OCI-LY7 (cell line): ENCODE results near the gene IKZF1. TPM values are rescaled to one million over a fixed set of nuclear protein-coding genes. Genes with fewer than 3 reads are reported as not detected.

Source experiments
- BruUV-seq: library from RNA; stranded (reverse); fragments of 400-500 nt; replicated peaks from 2 replicates; lab custom pipeline; 2021; lab: Mats Ljungman, UMichigan
- CTCF ChIA-PET: fragments of 300-600 bp; sonication (Branson Sonifier 250); formaldehyde crosslinking; loops from one replicate; lab custom pipeline; 2022; ENCODE audit warnings: antibody characterized with exemption; ENCODE audit not compliant: unreplicated experiment; lab: Charles Lee
- POLR2A ChIA-PET: fragments of 300-600 bp; sonication (Branson Sonifier 250); formaldehyde crosslinking; loops from one replicate; lab custom pipeline; 2022; ENCODE audit warnings: antibody characterized with exemption; lab: Charles Lee
- DNase-seq: peaks from one replicate; pipeline ENCODE4 v3.0.0-alpha.2; 2015; ENCODE audit warnings: low spot score
- H2AFZ ChIP-seq: fragments of 200-600 bp; sonication (generic), shearing (Covaris generic); 2 replicates; pipeline ENCODE4 v1.6.1; 2014; ENCODE audit warnings: mild to moderate bottlenecking, antibody characterized with exemption, low read length, moderate library complexity
- H3K27ac ChIP-seq: fragments of 200-600 bp; sonication (generic); 2 replicates; pipeline ENCODE4 v1.5.1; 2014; ENCODE audit warnings: mixed run types, low read depth, mild to moderate bottlenecking, moderate library complexity, low read length, inconsistent platforms; ENCODE audit not compliant: poor library complexity, severe bottlenecking
- H3K36me3 ChIP-seq: fragments of 200-600 bp; sonication (generic); 2 replicates; pipeline ENCODE4 v1.6.1; 2014; ENCODE audit warnings: mild to moderate bottlenecking, antibody characterized with exemption, low read length, moderate library complexity, mixed read lengths; ENCODE audit not compliant: insufficient read depth
- H3K4me1 ChIP-seq: fragments of 200-600 bp; sonication (generic); 2 replicates; pipeline ENCODE4 v1.5.1; 2014; ENCODE audit warnings: mild to moderate bottlenecking, low read length; ENCODE audit not compliant: insufficient read depth, poor library complexity, severe bottlenecking
- H3K4me2 ChIP-seq: fragments of 200-600 bp; sonication (generic); 2 replicates; pipeline ENCODE4 v1.6.1; 2014; ENCODE audit warnings: mild to moderate bottlenecking, low read length
- H3K4me3 ChIP-seq: fragments of 200-600 bp; sonication (generic); 2 replicates; pipeline ENCODE4 v1.5.1; 2014; ENCODE audit warnings: mild to moderate bottlenecking, low read depth, low read length; ENCODE audit not compliant: poor library complexity, severe bottlenecking
- H3K79me2 ChIP-seq: fragments of 200-600 bp; sonication (generic); 2 replicates; pipeline ENCODE4 v1.6.1; 2016; ENCODE audit warnings: low read depth, mild to moderate bottlenecking, low read length, moderate library complexity, mixed read lengths; ENCODE audit not compliant: insufficient read depth
- H3K9me2 ChIP-seq: fragments of 200-600 bp; sonication (generic); 2 replicates; pipeline ENCODE4 v1.6.1; 2016; ENCODE audit warnings: mild to moderate bottlenecking, low read length, mixed read lengths; ENCODE audit not compliant: insufficient read depth
- H3K9me3 ChIP-seq: fragments of 200-600 bp; sonication (generic); 2 replicates; pipeline ENCODE4 v1.6.1; 2014; ENCODE audit warnings: mild to moderate bottlenecking, mixed run types, low read length, mixed read lengths
- H4K20me1 ChIP-seq: fragments of 200-600 bp; sonication (generic); 2 replicates; pipeline ENCODE4 v1.6.1; 2014; ENCODE audit warnings: mild to moderate bottlenecking, antibody characterized with exemption, low read length, moderate library complexity, mixed read lengths; ENCODE audit not compliant: insufficient read depth
- CTCF ChIP-seq: fragments of 200-600 bp; sonication (generic); conservative IDR thresholded peaks from 2 replicates; pipeline ENCODE4 v1.5.1; 2014; ENCODE audit warnings: mild to moderate bottlenecking, antibody characterized with exemption, low read length, moderate library complexity, mixed read lengths
- EZH2phosphoT487 ChIP-seq: fragments of 200-600 bp; sonication (generic); IDR thresholded peaks from 2 replicates; pipeline ENCODE4 v1.6.1; 2018; ENCODE audit warnings: low read depth, borderline replicate concordance, mild to moderate bottlenecking, mixed run types, antibody characterized with exemption, low read length, moderate library complexity, mixed read lengths
- intact Hi-C: fragments of 100-400 bp; cut with micrococcal nuclease; formaldehyde crosslinking; loops from one replicate; pipeline ENCODE4 v1.10.0; 2022; ENCODE audit not compliant: unreplicated experiment
- total RNA-seq, 2 experiments: library from RNA; depleted of rRNA in 1 of 2; stranded (reverse); fragments of >200 nt in 1 of 2; shearing (Covaris generic) in 1 of 2; gene quantifications; 2 replicates each; pipeline ENCODE4 v1.2.3, GENCODE V29; 2014 to 2022

Gene IKZF1
- total RNA-seq, 2 experiments from 2014 or later = 108 to 161 TPM

DNA sequence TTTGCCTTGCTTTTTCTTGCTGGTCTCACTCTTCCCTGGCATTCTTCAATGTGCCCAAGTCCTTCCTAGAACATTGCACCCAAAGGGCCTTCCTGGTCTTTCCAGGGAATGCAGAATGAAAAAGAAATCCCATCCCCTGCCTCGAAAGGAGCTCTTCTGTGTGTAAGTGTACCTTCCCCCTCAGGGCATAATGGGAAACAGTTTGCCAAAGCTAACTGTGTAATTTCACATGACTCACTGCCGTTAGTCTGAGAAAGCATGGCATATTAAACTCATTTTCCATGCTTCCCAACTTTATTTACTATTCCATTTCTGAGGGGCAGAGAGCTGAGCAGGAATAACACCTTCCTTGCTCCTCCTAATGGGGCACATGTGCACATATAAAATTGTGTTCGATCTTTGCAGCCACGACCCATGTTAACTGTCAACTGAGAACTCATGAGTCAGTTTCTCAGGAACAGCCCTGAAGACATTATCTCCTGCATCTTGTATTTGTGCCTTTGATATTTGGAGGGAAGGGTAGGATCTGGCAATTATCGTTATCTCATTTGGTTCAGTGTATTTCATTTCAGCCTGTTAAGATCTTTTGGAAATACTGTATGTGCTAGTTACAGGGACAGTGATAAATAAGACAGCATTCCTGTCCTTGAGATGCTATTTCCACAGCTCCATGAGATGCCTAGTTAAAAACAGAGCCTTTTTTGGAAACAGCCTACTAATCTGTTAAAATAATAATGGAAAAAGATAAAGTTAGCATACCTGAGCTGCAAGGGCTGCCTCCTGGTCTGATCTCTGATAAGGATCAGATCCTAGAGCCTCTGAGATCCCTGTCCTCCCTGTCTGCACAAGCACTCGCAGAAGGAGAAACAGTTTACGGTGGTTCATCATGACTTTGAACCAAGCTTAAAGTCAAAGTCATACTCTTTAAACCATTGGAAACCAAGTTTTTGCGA is 42.3 kb downstream of the IKZF1 start:
- intact Hi-C loops = no loop called here

DNA sequence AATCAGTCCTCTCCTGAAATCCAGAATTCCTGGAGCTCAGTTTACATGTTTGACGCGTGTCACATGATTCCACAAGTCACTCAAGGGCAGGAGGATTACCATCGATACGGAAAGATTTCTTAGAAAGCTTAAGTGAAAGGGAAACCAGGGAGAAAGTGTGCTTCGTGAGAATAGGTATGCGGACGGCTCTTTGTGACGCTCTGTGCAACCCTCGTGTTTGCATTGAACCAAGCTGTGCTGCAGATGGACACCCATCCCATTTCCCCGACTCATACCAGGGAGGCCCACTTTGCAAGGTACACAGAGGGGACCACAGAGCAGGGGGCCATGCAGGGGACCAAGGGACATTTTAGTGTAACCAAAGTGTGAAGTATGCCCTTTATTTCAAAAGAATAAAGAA is 43.2 kb downstream of the IKZF1 start:
- Histone ChIP-seq H3K27ac (no peak overlapping the region), H3K4me3 (no peak overlapping the region), H2AFZ (no peak overlapping the region), H4K20me1 (no peaks in the 10 kb centered on the region), H3K79me2 (peaks cover 72% of the 10 kb centered on the region), H3K9me2 (no peaks in the 10 kb centered on the region), H3K4me2 (no peak overlapping the region), H3K4me1 (peaks cover 65% of the 10 kb centered on the region), H3K36me3 (peaks cover 89% of the 10 kb centered on the region), H3K9me3 (no peaks in the 10 kb centered on the region)
- BruUV-seq = no TSS peak
- ChIA-PET CTCF (no interaction called here), POLR2A (interaction anchor here (0.8 to 7.4 kb wide), 4 partner anchors 9 to 197 kb away, joined by 3 to 94 read pairs (median 14); no protein-coding TSS in a partner anchor)
- TF ChIP-seq CTCF (no peak), EZH2phosphoT487 (no peak)
- intact Hi-C loops = no loop called here
- no peak for DNase-seq

More for the DNA sequence above, 42.3 kb downstream of the IKZF1 start:
- peaks cover 72% of the 10 kb centered on the region for H3K79me2 ChIP-seq
- H3K4me2 ChIP-seq = no peak overlapping the region
- H3K4me1 ChIP-seq = peaks cover 67% of the 10 kb centered on the region
- H3K27ac ChIP-seq = no peak overlapping the region
- no peak overlapping the region for H3K4me3 ChIP-seq
- no peaks in the 10 kb centered on the region for H4K20me1 ChIP-seq
- H3K9me2 ChIP-seq = no peaks in the 10 kb centered on the region
- no peak overlapping the region for H2AFZ ChIP-seq
- peaks cover 90% of the 10 kb centered on the region for H3K36me3 ChIP-seq
- no TSS peak for BruUV-seq
- TF ChIP-seq CTCF (no peak), EZH2phosphoT487 (no peak)
- POLR2A ChIA-PET = interaction anchor here (0.8 to 7.4 kb wide), 6 partner anchors 8 to 196 kb away, joined by 3 to 94 read pairs (median 4); no protein-coding TSS in a partner anchor
- CTCF ChIA-PET = interaction anchor here (0.6 kb wide), 1 partner anchor 775 kb away, joined by 3 read pairs; no protein-coding TSS in a partner anchor
- H3K9me3 ChIP-seq = no peaks in the 10 kb centered on the region
- DNase-seq = no peak
